Thyroid gland (tissue), 4 donors: ENCODE measurements around the gene SAMD14. TPM values are rescaled to one million over a fixed set of nuclear protein-coding genes. Genes with fewer than 3 reads are reported as not detected.

ENCODE experiments used
- DNase-seq, 2 donors: peaks; one replicate each; pipeline ENCODE4 v3.0.0-alpha.2; 2019
- H3K27ac ChIP-seq, 3 donors: fragments of 200-600 bp; sonication (generic); 1 replicate in 2 of 3; 2 replicates in 1 of 3; pipeline ENCODE4 v1.5.1; 2016 to 2019; ENCODE audit warnings: mild to moderate bottlenecking in 1 of 3, moderate library complexity in 1 of 3
- H3K27me3 ChIP-seq: fragments of 200-600 bp; sonication (generic); one replicate; pipeline ENCODE4 v1.5.1; 2019
- H3K36me3 ChIP-seq, 2 donors: fragments of 200-600 bp; sonication (generic); one replicate each; pipeline ENCODE4 v1.5.1; 2016 to 2019
- H3K4me1 ChIP-seq, 2 donors: fragments of 200-600 bp; sonication (generic); one replicate each; pipeline ENCODE4 v1.5.1; 2017 to 2019
- H3K4me3 ChIP-seq, 3 donors: fragments of 200-600 bp; sonication (generic); replicated peaks in 1 of 3; 1 replicate in 2 of 3; 2 replicates in 1 of 3; pipeline ENCODE4 v1.5.1; 2016; ENCODE audit warnings: mild to moderate bottlenecking in 1 of 3
- H3K9me3 ChIP-seq: fragments of 200-600 bp; sonication (generic); one replicate; pipeline ENCODE4 v1.5.1; 2017
- CTCF ChIP-seq, 6 experiments: fragments of 200-600 bp in 3 of 6; fragments of 450-650 bp in 3 of 6; sonication (generic) in 3 of 6; IDR thresholded peaks; one replicate each; pipeline ENCODE4 v1.5.1; 2016 to 2019; ENCODE audit warnings: antibody characterized with exemption in 6 of 6, mild to moderate bottlenecking in 2 of 6, inconsistent platforms in 1 of 6, moderate library complexity in 1 of 6
- POLR2A ChIP-seq, 2 donors: fragments of 450-650 bp; IDR thresholded peaks; one replicate each; pipeline ENCODE4 v1.6.1; 2017; ENCODE audit warnings: antibody characterized with exemption in 2 of 2, mild to moderate bottlenecking in 2 of 2, moderate library complexity in 1 of 2
- WGBS, 2 donors: methylation state at CpG; one replicate each; pipeline ENCODE4 v1.1.5; 2017; 5-methylcytosine and 5-hydroxymethylcytosine counted together
- intact Hi-C: fragments of 100-400 bp; cut with DNase I; formaldehyde crosslinking; loops from one replicate; pipeline ENCODE4 v1.15.1; 2023
- total RNA-seq, 4 donors: library from RNA; depleted of rRNA; stranded (reverse); fragments of >200 nt; gene quantifications; one replicate each; pipeline ENCODE4 v1.2.3, GENCODE V29; 2016

Gene SAMD14
- total RNA-seq, 4 donors from 2014 or later, result 0.24 to 0.81 (median 0.58) TPM

- Histone ChIP-seq H3K27me3 (peaks cover 5% of the 10 kb centered on the region), H3K4me3 (peak overlapping the region in 1 of 3 donors; percentile 32), H3K27ac (no peak overlapping the region), H3K4me1 (peaks cover 12 to 30% of the 10 kb centered on the region in 2 donors), H3K9me3 (no peaks in the 10 kb centered on the region), H3K36me3 (no peaks in the 10 kb centered on the region)
- DNase-seq, result no peak
- intact Hi-C loops, result no loop called here
- WGBS, 2 donors, result 28 to 34% methylated on average over 30 to 31 of the region's 32 CpGs
- TF ChIP-seq POLR2A (IDR thresholded peaks at IDR 0.05), result no peak
- no peak for TF ChIP-seq CTCF (IDR thresholded peaks at IDR 0.05)
Measured at GRCh38 chr17:50128441-50129352, 1.3 kb downstream of the SAMD14 start.

- intact Hi-C loops, result no loop called here
- TF ChIP-seq CTCF (IDR thresholded peaks at IDR 0.05) (no peak), POLR2A (IDR thresholded peaks at IDR 0.05) (no peak)
- H3K9me3 ChIP-seq, result no peaks in the 10 kb centered on the region
- H3K36me3 ChIP-seq, result no peaks in the 10 kb centered on the region
- H3K27me3 ChIP-seq, result peaks cover 5% of the 10 kb centered on the region
- WGBS, 2 donors, result 68 to 71% methylated on average over 6 of the region's 6 CpGs
- no peak overlapping the region for H3K27ac ChIP-seq
- DNase-seq, result no peak
- no peak overlapping the region for H3K4me3 ChIP-seq
- peaks cover 12 to 25% of the 10 kb centered on the region in 2 donors for H3K4me1 ChIP-seq
Measured at GRCh38 chr17:50127697-50128361, 2.1 kb downstream of the SAMD14 start.

GRCh38 chr17:50125420-50125997, 4.5 kb downstream of the SAMD14 start:
- WGBS, 2 donors, result 97% methylated on average over 4 of the region's 4 CpGs
- DNase-seq, result no peak

GRCh38 chr17:50123649-50124349, 6.2 kb downstream of the SAMD14 start:
- Histone ChIP-seq H3K36me3 (no peaks in the 10 kb centered on the region), H3K27ac (no peak overlapping the region), H3K4me3 (no peak overlapping the region), H3K27me3 (no peaks in the 10 kb centered on the region), H3K4me1 (peaks cover 0 to 8% of the 10 kb centered on the region in 2 donors), H3K9me3 (no peaks in the 10 kb centered on the region)
- peak; percentile 51 to 61 for DNase-seq
- 34 to 46% methylated on average over 8 to 12 of the region's 12 CpGs for WGBS, 2 donors
- intact Hi-C loops, result no loop called here
- no peak for TF ChIP-seq POLR2A (IDR thresholded peaks at IDR 0.05)
- TF ChIP-seq CTCF (IDR thresholded peaks at IDR 0.05), result no peak

More at GRCh38 chr17:50125420-50125997, 4.5 kb downstream of the SAMD14 start:
- H3K4me1 ChIP-seq, result peaks cover 12 to 23% of the 10 kb centered on the region in 2 donors
- no peak overlapping the region for H3K27ac ChIP-seq
- intact Hi-C loops, result no loop called here
- H3K27me3 ChIP-seq, result peaks cover 5% of the 10 kb centered on the region
- no peaks in the 10 kb centered on the region for H3K9me3 ChIP-seq
- TF ChIP-seq POLR2A (IDR thresholded peaks at IDR 0.05) (no peak), CTCF (IDR thresholded peaks at IDR 0.05) (no peak)
- no peak overlapping the region for H3K4me3 ChIP-seq
- H3K36me3 ChIP-seq, result no peaks in the 10 kb centered on the region
